GM15510 (cell line): ENCODE measurements around the gene USH1C.

Source experiments
- POLR2A ChIP-seq: IDR thresholded peaks from 3 replicates; pipeline ENCODE4 v1.6.1; 2011; ENCODE audit warnings: borderline replicate concordance; ENCODE audit not compliant: insufficient read length; ENCODE audit errors: extremely low read depth

USH1C gene

DNA sequence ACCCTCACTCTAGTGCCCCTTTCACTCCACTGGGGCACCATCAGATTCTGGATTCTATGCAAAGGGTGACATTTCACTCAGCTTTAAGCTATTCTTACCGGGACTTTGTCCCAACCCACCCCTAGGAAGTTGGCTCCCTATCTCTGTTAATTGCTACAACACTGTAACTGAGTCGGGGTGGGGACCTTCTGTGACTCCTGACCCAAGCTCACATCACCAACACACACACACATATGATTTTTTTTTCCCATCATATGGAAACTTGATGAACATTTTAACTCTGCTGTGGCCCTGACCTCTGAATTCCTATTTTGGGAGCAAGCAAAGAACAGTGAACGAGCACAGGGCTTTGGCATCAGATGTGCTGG, 16.6 kb downstream of the USH1C start:
- no peak for TF ChIP-seq POLR2A

DNA sequence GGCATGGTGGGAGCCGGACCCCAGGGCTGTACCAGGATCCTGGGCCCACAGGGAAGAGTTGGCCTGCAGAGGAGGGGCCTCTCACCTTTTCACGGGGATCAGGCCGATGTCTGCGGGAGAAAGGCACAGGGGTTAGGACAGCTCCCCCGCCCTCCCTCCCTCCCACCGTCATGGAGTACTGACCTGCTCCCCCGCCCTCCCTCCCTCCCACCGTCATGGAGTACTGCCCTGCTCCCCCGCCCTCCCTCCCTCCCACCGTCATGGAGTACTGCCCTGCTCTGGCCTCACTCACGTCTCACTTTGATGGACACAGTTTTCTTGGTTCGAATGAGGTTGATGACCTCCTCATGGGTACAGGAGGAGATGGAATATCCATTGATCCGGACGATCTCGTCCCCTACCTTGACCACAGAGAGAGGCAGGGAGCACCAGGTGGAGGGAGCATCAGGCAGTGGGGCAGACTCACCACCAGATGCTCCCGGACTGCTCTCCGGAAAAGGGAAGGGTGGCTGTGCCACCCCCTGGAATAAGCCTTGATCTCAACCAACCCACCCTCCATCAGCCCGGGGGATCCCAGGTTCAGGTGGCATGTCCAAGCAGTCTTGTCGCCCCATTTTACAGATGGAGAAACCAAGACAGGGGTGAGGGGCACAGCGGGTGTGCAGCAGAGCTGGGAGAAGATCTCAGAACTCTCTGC, 17.1 kb downstream of the USH1C start:
- no peak for TF ChIP-seq POLR2A

DNA sequence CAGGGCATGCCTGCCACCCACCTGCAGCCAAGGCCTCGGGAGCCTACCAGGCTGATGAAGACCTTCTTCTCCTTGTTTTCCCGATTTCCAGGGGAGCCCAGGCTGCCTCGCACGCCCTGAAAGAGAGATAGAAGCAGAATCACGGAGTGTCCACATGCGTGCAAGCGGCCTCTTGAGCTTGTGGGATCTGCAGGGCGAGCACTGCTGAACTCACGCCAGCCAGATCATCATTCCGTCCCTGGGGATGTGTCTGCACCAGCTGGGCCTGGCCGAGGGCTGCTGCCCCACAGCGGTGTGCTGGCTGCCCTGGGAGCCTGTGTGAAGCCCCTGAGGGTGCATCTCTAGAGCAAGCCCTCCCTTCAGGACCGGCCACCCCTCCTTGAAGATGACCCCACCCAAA, 17.9 kb downstream of the USH1C start:
- no peak for TF ChIP-seq POLR2A

DNA sequence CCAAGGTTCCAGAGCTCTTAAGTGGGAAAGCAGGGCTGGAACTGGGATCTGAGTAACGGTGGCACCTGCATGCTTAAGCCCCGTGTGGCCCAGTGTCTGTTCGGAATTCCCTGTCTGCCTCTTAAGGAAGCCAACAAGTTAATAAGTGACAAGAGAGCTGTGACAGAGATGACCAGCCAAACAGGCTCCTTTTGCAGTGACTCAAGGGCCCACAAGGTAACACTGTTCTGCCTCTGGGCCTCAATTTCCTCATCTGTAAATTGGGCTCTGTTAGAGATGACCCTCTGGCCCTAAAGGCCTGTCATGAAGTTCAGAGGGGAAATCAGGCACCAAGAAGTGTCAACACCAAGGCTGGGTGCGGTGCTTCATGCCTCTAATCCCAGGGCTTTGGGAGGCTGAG, 18.6 kb downstream of the USH1C start:
- TF ChIP-seq POLR2A = no peak

DNA sequence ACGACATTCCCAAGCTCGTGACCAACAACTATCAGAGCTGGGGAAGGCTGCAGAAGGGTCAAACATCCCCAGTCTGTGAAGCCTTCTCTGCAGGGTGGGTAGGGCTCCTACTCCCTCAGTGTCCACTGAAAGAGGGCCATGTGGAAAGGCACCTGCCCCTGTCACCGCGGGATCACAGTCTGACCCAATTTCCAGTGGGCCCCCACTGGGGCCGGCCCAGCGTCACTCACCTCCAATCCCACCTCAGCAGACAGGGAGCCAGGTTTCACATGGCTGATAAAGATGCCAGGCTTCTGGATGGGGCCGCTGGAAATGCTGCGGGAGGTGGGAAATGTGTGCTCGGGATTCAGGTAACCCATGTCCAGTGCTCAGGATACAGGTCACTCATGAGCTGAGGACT, 20.0 kb downstream of the USH1C start:
- TF ChIP-seq POLR2A = no peak

DNA sequence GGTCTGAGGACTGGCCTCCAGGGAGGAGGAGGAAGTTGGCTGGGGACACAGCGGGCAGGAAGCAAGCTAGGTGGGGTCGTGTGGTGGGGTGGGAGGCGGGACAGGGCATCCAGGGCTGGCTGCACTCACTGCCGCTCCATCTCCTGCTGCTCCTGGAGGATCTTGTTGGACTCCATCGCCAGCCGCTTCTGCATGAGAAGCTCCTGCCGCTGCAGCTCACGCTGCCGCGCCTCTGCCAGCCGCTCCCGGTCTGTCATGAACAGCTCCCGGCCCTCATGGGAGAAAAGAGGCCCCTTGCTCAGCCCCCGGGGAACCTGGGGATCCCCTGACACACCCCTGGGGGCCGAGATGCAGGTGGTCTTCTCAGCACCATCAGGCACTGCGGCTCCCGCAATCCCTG, 21.6 kb downstream of the USH1C start:
- no peak for TF ChIP-seq POLR2A

DNA sequence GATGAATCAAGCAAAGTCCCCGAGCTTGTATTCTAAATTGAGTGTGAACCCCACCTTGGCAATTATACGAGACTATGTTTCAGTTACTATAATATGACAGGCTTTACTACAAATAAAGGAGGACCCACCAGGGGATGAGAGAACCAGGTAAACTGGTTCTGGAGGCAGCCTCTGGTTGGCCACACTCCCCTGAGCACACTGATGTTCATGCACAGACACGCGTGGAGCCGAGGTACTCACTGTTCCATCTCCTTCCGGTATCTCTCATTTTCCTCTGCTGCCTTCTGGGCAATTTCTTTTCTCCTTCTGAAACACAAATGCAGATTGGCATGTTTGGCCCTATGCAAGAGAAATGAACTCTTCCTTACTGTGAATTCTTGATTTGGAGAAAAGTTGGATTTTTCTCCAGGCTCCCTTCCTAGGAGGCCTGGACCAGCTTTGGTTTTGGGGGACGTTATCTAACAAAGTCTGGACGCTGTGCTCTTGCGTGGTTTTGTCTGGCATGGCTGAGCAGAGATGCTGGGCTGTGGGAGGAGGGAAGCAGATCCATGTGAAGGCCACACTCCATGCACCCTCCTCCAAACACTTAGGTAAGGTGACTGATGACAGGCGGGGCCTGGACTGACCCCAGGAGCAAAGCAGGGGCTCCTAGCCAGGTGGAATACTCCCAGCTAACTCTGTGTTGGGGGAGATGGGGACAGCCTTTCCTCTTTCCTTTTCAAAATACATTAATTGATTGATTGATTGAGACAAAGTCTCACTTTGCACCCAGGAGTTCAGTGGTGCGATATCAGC, 22.9 kb downstream of the USH1C start:
- TF ChIP-seq POLR2A = no peak

DNA sequence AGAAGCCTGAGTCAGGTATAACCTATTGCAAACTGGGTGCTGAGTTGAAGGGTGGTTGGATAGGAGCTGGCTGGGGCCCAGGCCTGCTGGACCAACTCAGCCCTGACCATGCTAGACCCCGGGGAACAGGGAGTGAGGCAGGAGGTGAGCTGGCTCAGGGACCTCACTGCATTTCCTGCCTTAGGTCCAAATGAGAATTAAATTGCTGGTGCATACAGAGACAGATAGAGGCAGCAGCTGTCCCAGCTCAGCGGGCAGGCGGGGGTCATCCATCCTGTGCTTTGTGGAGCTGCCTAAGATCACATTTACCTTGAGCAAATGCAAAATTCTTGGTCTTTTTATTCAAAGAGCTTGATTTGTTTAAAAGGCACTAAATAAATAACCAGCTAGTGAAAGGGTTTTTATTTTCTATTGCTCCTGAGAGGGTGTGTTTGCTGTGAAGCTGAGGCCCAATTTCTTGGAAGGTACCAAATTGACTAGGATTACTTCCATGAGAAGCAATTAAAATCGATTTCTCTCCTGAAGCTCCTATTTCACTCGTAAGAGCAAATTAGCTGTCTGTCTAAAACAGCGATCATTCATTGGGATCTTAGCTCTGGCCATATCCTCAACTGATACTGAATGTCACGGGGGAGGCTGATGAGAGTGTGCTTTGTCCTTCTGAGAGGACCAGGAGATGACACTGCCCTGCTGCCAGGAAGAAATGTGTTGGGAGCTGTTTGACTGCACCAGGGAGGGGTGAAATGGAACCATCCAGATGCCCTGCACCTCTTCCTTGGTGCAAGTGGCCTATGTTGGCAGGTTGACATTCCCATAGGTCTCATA, 24.9 kb downstream of the USH1C start:
- TF ChIP-seq POLR2A = no peak

DNA sequence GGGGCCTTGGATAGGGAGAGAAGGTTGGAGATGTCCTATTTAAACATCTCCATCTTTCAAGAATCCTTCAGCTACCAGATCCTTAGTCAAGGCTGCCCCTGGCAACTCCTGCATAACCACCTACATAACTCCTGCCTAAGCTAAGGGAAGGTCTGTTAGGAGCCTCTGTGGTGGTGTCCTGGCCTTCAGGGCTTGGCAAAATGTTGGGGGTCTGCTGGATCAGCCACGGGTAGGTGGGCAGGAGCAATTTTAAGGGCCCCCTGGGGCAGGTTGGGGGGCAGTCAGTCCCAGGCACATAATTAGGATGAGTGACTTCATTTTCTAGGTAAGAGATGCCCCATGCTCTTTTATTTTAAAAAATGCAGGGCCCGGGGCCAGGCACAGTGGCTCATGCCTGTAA, 25.9 kb downstream of the USH1C start:
- TF ChIP-seq POLR2A = no peak

DNA sequence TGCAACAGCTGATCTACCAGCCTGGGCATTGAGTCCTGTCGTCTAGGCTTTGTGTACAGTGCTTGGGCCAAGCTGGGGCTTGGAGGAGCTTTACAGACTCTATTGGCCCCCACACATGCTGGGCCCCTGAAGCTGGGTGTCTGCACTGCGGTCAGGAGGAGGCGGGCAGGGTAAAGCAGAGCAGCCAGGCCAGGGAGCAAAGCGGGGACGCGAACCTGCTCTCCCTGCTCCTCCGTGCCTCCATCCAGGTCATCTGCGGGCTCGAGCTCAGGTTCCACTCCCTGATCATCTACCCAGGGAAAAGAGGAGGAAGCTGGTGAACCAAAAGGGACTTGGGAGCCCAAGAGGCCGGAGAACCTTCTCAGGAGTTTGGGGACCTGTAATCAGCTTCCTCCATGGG, 27.0 kb downstream of the USH1C start:
- TF ChIP-seq POLR2A = no peak

DNA sequence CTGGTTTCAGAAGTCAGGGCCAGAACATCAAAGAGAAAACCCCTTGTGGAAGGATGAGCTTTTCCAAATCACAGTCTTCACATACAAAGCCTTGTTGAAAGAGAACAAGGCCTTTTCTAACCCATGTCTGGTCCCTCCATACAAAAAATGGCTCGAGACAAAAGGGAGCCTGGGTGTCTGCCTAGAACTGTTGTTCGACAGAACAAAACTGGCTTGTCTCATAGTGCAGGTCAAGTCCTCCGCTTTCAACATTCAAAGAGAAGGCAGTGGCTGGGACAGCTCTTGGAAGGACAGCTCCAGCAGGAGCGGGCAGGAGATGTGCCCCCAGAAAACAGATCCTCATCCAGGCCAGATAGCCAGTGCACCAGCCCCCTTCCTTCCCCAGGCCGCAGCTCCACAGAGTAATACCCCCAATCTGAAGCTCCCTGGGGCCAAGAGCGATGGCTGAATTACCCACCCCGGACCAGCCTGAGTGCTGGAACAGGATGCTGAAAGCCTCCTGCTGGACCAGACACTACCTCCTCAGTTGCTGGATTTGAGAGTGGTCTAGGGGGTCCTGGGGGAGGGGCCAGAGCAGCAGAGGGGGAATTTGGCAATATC, 27.6 kb downstream of the USH1C start:
- no peak for TF ChIP-seq POLR2A

DNA sequence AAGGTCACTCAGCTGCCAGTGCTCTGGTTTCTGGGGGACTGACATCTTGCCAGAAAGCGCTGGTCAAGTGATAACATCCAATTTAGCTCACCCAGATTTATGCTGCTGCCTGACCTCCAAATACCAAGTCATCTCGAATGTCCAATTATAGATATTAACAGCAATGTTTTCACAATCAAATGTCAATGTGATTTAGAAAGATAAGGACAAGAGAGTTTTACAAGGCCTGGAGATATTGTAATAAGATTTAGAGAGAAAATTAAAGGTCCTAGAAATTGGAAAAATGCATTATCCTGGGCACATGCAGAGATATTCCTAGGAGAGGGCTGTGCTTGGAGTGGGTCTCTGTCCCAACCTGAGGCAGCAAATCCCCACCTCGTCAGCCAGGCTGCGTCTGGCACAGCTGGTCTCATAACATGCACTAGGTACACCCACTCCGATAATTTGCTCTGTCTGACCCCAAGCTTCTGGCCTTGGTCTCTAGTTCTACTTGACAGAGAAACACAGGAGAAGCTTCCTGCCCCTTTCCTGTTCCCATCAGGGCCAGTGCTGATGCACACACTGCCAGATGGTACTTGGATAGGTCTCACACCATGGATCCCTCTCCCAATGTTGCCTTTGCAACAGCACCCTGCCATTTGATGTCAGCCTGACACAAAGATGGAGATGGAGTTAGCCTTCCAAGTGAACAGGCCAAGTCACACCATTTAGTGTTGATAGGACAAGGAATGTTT, 28.6 kb downstream of the USH1C start:
- no peak for TF ChIP-seq POLR2A

DNA sequence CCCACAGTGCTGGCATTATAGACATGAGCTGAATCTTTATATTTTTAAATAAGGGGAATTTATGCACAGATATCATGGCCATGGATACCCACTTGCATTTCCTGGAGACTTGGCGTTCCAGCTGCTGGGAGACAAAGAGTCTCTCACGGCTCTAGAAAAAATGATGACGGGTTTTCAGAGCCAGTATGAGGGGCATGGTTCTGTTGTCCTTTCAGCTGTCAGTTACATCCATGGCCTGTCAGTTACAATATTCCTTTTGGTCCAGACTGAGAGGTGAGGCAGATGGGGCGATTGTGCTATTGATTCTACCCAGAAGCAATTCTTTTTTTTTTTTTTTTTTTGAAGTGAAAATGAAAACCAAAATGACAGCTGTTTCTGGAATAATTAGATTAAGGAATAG, 29.7 kb downstream of the USH1C start:
- no peak for TF ChIP-seq POLR2A

DNA sequence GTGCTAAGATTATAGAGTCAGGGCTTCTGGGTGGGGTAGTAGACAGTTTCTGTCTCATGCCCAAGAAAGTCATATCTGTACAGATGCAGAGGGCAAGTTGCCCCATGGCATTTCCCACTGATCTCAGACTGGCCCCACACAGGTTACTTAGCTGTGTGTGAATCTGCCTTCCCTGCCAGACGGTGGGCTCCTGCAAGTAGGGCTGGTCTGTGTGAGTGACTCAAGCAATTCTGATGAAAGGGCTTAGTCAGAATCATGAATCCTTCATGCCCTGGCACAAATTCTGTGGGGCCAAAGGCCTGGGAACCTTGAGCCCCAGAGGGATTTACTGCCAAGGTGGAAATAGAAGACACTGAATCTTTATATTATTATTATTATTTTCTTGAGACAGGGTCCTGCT, 30.4 kb downstream of the USH1C start:
- no peak for TF ChIP-seq POLR2A
